GM12878 (cell line): ENCODE measurements around the gene COMMD3. TPM values are rescaled to one million over a fixed set of nuclear protein-coding genes. Genes with fewer than 3 reads are reported as not detected.

Experiments
- ATAC-seq: fragments of 200-7000 bp; cut with Tn5 transposase; 3 replicates; pipeline ENCODE4 v1.9.1; 2020; ENCODE audit warnings: mild to moderate bottlenecking, moderate library complexity
- BruUV-seq: library from RNA; stranded (reverse); fragments of 400-500 nt; replicated peaks from 2 replicates; lab custom pipeline; 2021; lab: Mats Ljungman, UMichigan
- CTCF ChIA-PET: fragments of 300-600 bp; sonication (Branson Sonifier 250); formaldehyde crosslinking; extraction: SDS; loops from one replicate; lab custom pipeline; 2021; ENCODE audit warnings: inconsistent platforms; lab: Yijun Ruan, JAX
- POLR2A ChIA-PET: fragments of 350-600 bp; formaldehyde crosslinking; extraction: SDS; loops from one replicate; lab custom pipeline; 2021; ENCODE audit warnings: inconsistent platforms; lab: Charles Lee
- RAD21 ChIA-PET: fragments of 300-600 bp; sonication (Branson Sonifier 250); formaldehyde crosslinking; loops from one replicate; lab custom pipeline; 2023; ENCODE audit warnings: antibody characterized with exemption; ENCODE audit not compliant: unreplicated experiment; lab: Charles Lee
- SMC1A ChIA-PET: fragments of 300-600 bp; sonication (Branson Sonifier 250); formaldehyde crosslinking; loops from one replicate; lab custom pipeline; 2023; ENCODE audit not compliant: unreplicated experiment, uncharacterized antibody; lab: Charles Lee
- DNase-seq: peaks from one replicate; pipeline ENCODE4 v3.0.0-alpha.2; 2011; ENCODE audit warnings: low read depth, low spot score
- FAIRE-seq: peaks from 3 replicates; lab custom pipeline; 2011; peaks lifted over from hg19 to GRCh38; lab: Jason Lieb, UNC
- H2AFZ ChIP-seq: 2 replicates; pipeline ENCODE4 v1.6.0; 2011; ENCODE audit warnings: low read depth, low read length, control low read depth; ENCODE audit not compliant: control insufficient read depth
- H3K27ac ChIP-seq: 2 replicates; pipeline ENCODE4 v1.5.1; 2011; ENCODE audit warnings: control low read depth; ENCODE audit not compliant: control insufficient read depth, insufficient read depth
- H3K27me3 ChIP-seq, 2 experiments: replicated peaks in 1 of 2; 2 replicates each; pipeline versions ENCODE4 v1.6.0 to v1.6.1; 2011; ENCODE audit warnings: low read length in 1 of 2; ENCODE audit not compliant: control insufficient read depth in 2 of 2, insufficient read depth in 2 of 2
- H3K36me3 ChIP-seq, 2 experiments: 2 replicates each; pipeline ENCODE4 v1.5.1; 2011; ENCODE audit warnings: low read length in 1 of 2; ENCODE audit not compliant: control insufficient read depth in 2 of 2, insufficient read depth in 2 of 2
- H3K4me1 ChIP-seq: 2 replicates; pipeline ENCODE4 v1.6.1; 2011; ENCODE audit warnings: mild to moderate bottlenecking, low read length, moderate library complexity, mixed read lengths; ENCODE audit not compliant: control insufficient read depth, insufficient read depth
- H3K4me2 ChIP-seq: 2 replicates; pipeline ENCODE4 v1.6.0; 2011; ENCODE audit warnings: control low read depth; ENCODE audit not compliant: control insufficient read depth, insufficient read depth
- H3K4me3 ChIP-seq: fragments of 200-600 bp; sonication (generic); 2 replicates; pipeline ENCODE4 v1.5.1; 2016
- H3K79me2 ChIP-seq: 2 replicates; pipeline ENCODE4 v1.6.0; 2011; ENCODE audit warnings: low read length; ENCODE audit not compliant: control insufficient read depth, insufficient read depth
- H3K9ac ChIP-seq: 2 replicates; pipeline ENCODE4 v1.8.0; 2011; ENCODE audit warnings: low read length, control low read depth, mixed read lengths; ENCODE audit not compliant: control insufficient read depth, insufficient read depth
- H3K9me3 ChIP-seq: replicated peaks from 3 replicates; pipeline ENCODE4 v1.5.1; 2011; ENCODE audit warnings: mild to moderate bottlenecking, low read length; ENCODE audit not compliant: control insufficient read depth, insufficient read depth
- H4K20me1 ChIP-seq: 2 replicates; pipeline ENCODE4 v1.6.0; 2011; ENCODE audit not compliant: control insufficient read depth, insufficient read depth
- BMI1 ChIP-seq: fragments of 450-650 bp; IDR thresholded peaks from 2 replicates; pipeline ENCODE4 v1.6.1; 2016; ENCODE audit warnings: mild to moderate bottlenecking, moderate library complexity, borderline replicate concordance
- KDM1A ChIP-seq: fragments of 200-600 bp; sonication (generic); IDR thresholded peaks from 2 replicates; pipeline ENCODE4 v1.6.1; 2016; ENCODE audit warnings: borderline replicate concordance
- MEF2A ChIP-seq: IDR thresholded peaks from 2 replicates; pipeline ENCODE4 v1.6.1; 2011; ENCODE audit warnings: low read depth, mild to moderate bottlenecking, low read length, moderate library complexity; ENCODE audit not compliant: insufficient read depth
- RAD51 ChIP-seq: fragments of 450-650 bp; IDR thresholded peaks from 2 replicates; pipeline ENCODE4 v1.6.1; 2016; ENCODE audit warnings: moderate library complexity, mild to moderate bottlenecking, inconsistent platforms
- in situ Hi-C: fragments of 300-500 bp; cut with MboI; formaldehyde crosslinking; loops from 9 replicates; pipeline ENCODE4 v1.14.3; 2018; ENCODE audit warnings: mixed read lengths
- intact Hi-C: fragments of 100-400 bp; cut with micrococcal nuclease; formaldehyde crosslinking; loops from one replicate; pipeline ENCODE4 v1.14.2; 2022; ENCODE audit not compliant: unreplicated experiment
- polyA plus RNA-seq, 11 experiments: library from polyadenylated mRNA; depleted of rRNA in 4 of 11; unstranded in 6 of 11; stranded (reverse) in 5 of 11; fragments of >200 nt; fragmentation: Nextera tagmentation in 4 of 11; fragmentation: Illumina TruSeq in 1 of 11; extraction: Ambion mirVana in 4 of 11; extraction: Trizol in 1 of 11; gene quantifications; 1 replicate in 1 of 11; 2 replicates in 10 of 11; pipeline versions ENCODE4 v1.2.1 to v1.2.3, GENCODE V29; 2011 to 2016; ENCODE audit warnings: inconsistent platforms in 2 of 11, missing spikeins in 2 of 11, low read depth in 1 of 11
- total RNA-seq, 4 experiments: library from RNA; depleted of rRNA in 3 of 4; stranded (reverse); fragments of >200 nt in 3 of 4; fragmentation: Illumina TruSeq in 1 of 4; extraction: Trizol in 1 of 4; gene quantifications; 2 replicates each; pipeline versions ENCODE4 v1.2.1 to v1.2.3, GENCODE V29; 2013 to 2021
- TF ChIP-seq, protein P1 (sequence below): IDR thresholded peaks from 2 replicates; pipeline ENCODE4 v1.6.1; 2012; ENCODE audit warnings: improper control_type of control experiment, low read depth, low read length; ENCODE audit not compliant: insufficient replicate concordance
- TF ChIP-seq, protein P2 (sequence below): IDR thresholded peaks from 2 replicates; pipeline ENCODE4 v1.6.1; 2012; ENCODE audit warnings: low read depth, low read length, improper control_type of control experiment

COMMD3 gene
- total and polyA plus RNA-seq, 10 of the 15 experiments (the other 5 are each of a cell fraction or from before 2014, with no cell fraction given), result 64.5 to 248 (median 84.4) TPM

DNA sequence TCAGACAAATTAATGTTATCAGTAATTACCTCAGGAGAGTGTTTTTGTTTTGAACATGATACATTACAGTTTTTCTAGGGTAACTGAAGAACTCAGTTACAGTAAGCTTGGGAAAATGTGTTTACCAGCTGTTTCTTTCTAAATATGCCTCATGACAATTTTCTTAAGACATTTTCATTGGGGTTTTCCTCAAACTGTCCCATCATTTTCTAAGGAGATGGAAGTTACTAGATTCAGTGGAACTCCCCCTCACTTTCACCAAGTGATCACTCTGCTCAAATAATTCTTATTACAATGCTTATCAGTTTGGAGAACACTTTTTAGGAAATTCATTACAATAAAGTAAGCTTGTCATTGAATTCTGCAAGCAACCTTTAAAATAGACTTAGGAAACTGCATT, 22.7 kb downstream of the COMMD3 start:
- TF ChIP-seq BMI1 (0 out of 2 replicates have a peak, but pooled peaks have one; percentile 18), RAD51 (no peak), MEF2A (no peak), KDM1A (no peak)
- TF ChIP-seq, protein P1, sequence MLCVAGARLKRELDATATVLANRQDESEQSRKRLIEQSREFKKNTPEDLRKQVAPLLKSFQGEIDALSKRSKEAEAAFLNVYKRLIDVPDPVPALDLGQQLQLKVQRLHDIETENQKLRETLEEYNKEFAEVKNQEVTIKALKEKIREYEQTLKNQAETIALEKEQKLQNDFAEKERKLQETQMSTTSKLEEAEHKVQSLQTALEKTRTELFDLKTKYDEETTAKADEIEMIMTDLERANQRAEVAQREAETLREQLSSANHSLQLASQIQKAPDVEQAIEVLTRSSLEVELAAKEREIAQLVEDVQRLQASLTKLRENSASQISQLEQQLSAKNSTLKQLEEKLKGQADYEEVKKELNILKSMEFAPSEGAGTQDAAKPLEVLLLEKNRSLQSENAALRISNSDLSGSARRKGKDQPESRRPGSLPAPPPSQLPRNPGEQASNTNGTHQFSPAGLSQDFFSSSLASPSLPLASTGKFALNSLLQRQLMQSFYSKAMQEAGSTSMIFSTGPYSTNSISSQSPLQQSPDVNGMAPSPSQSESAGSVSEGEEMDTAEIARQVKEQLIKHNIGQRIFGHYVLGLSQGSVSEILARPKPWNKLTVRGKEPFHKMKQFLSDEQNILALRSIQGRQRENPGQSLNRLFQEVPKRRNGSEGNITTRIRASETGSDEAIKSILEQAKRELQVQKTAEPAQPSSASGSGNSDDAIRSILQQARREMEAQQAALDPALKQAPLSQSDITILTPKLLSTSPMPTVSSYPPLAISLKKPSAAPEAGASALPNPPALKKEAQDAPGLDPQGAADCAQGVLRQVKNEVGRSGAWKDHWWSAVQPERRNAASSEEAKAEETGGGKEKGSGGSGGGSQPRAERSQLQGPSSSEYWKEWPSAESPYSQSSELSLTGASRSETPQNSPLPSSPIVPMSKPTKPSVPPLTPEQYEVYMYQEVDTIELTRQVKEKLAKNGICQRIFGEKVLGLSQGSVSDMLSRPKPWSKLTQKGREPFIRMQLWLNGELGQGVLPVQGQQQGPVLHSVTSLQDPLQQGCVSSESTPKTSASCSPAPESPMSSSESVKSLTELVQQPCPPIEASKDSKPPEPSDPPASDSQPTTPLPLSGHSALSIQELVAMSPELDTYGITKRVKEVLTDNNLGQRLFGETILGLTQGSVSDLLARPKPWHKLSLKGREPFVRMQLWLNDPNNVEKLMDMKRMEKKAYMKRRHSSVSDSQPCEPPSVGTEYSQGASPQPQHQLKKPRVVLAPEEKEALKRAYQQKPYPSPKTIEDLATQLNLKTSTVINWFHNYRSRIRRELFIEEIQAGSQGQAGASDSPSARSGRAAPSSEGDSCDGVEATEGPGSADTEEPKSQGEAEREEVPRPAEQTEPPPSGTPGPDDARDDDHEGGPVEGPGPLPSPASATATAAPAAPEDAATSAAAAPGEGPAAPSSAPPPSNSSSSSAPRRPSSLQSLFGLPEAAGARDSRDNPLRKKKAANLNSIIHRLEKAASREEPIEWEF, result no peak
- TF ChIP-seq, protein P2, sequence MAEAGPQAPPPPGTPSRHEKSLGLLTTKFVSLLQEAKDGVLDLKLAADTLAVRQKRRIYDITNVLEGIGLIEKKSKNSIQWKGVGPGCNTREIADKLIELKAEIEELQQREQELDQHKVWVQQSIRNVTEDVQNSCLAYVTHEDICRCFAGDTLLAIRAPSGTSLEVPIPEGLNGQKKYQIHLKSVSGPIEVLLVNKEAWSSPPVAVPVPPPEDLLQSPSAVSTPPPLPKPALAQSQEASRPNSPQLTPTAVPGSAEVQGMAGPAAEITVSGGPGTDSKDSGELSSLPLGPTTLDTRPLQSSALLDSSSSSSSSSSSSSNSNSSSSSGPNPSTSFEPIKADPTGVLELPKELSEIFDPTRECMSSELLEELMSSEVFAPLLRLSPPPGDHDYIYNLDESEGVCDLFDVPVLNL, result no peak
- BruUV-seq, result no TSS peak
- H3K4me2 ChIP-seq, result no peak overlapping the region
- intact Hi-C loops (no loop called here), in situ Hi-C loops (no loop called here)
- POLR2A ChIA-PET, result interaction anchor here (0.9 to 1.6 kb wide), 4 partner anchors 12 to 336 kb away, joined by 3 to 15 read pairs (median 3); partner anchors contain the start of genes COMMD3 and DNAJC1
- ATAC-seq, result no peak
- H3K4me3 ChIP-seq, result no peak overlapping the region
- no peaks in the 10 kb centered on the region for H3K36me3 ChIP-seq
- CTCF ChIA-PET, result interaction anchor here (0.5 to 1.6 kb wide), 6 partner anchors 14 to 1025 kb away, joined by 3 to 6 read pairs (median 4); no protein-coding TSS in a partner anchor
- no peaks in the 10 kb centered on the region for H4K20me1 ChIP-seq
- H3K27ac ChIP-seq, result no peak overlapping the region
- no peaks in the 10 kb centered on the region; the same call in 2 of the 3 replicates for H3K9me3 ChIP-seq
- peaks cover 26% of the 10 kb centered on the region for H3K4me1 ChIP-seq
- SMC1A ChIA-PET, result interaction anchor here (1.1 to 2.2 kb wide), 3 partner anchors 23 to 128 kb away, joined by 4 to 8 read pairs (median 4); partner anchors contain the start of gene COMMD3
- peaks cover 11 to 31% of the 10 kb centered on the region in 2 experiments for H3K27me3 ChIP-seq
- DNase-seq, result no peak
- no peak for FAIRE-seq
- H3K9ac ChIP-seq, result no peak overlapping the region
- H3K79me2 ChIP-seq, result no peaks in the 10 kb centered on the region
- no peak overlapping the region for H2AFZ ChIP-seq
- RAD21 ChIA-PET, result interaction anchor here (1.4 to 2.3 kb wide), 2 partner anchors 17 to 22 kb away, joined by 4 to 6 read pairs; partner anchors contain the start of gene COMMD3
